SK-N-MC (cell line): Measurements from ENCODE around the gene RBBP4.

Source experiments
- FOXP2 ChIP-seq: optimal IDR thresholded peaks from 2 replicates; pipeline ENCODE3; 2011; ENCODE audit warnings: mild to moderate bottlenecking, moderate library complexity; ENCODE audit not compliant: insufficient read depth; ENCODE audit errors: extremely low read length, control extremely low read depth
- POLR2AphosphoS5 ChIP-seq: IDR thresholded peaks from 2 replicates; pipeline ENCODE4 v1.6.1; 2012; ENCODE audit warnings: mild to moderate bottlenecking, low read depth, low read length, borderline replicate concordance

DNA sequence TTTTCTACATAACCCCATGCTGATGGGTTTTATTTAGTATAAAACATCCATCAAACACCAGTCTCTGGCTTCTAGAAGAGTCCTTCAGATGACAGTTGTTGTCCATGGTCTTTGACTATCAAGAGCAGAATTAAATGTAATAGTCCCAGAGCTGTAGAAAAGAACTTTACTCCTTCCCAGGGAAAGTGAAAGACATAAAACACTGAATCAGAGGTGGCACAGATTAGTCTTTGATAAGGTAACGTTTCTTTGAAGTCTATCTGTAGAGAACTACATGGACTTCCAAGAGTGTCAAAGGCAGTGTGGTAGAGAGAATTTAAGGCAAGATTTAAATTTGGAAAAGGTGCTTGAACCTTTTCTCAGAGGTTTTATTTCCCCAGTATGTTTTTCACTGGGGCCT lies 29.6 kb downstream of the RBBP4 start:
- TF ChIP-seq POLR2AphosphoS5: no peak
- no peak for TF ChIP-seq FOXP2
